ENCODE measurements around the gene AGMO. TPM values are rescaled to one million over a fixed set of nuclear protein-coding genes. Genes with fewer than 3 reads are reported as not detected.

The AGMO gene
- total and polyA plus RNA-seq, 9 donors, result 0.20 to 1.8 (median 0.25) TPM

DNA sequence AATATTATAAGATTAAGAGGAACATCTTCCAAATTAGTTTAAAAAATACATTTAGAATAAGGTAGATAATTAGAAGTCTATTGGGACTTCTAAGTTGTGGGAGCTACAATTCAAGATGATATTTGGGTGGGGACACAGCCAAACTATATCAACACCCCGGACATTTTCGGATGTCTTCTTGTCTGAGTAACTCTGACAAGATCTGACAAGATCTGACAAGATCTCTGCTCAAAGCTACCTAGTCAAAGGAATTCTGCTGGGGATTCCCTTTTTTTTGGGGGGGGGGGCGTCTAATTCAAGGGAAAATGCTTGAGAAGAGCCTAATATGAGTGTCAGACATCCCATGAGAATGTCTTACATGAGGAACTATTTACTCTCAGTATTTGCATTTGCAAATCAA, 5.2 kb upstream of the AGMO start:
- Histone ChIP-seq H3K36me3 (ENCODE audit: control insufficient read depth, insufficient read depth, low read length) (no peaks in the 10 kb centered on the region), H3K4me3 (ENCODE audit: low read length) (no peak overlapping the region), H3K27me3 (ENCODE audit: control insufficient read depth, insufficient read depth, low read length) (no peaks in the 10 kb centered on the region), H3K4me1 (ENCODE audit: control insufficient read depth, insufficient read depth, low read length) (no peaks in the 10 kb centered on the region), H3K27ac (ENCODE audit: low read length) (no peak overlapping the region), H3K9me3 (replicated peaks; ENCODE audit: control insufficient read depth, low read depth, low read length) (no peaks in the 10 kb centered on the region)
- WGBS (ENCODE audit: insufficient coverage), result no CpG with 5 or more reads among the region's 3 CpGs
- no peak for DNase-seq

- 95% methylated on average over 2 of the region's 5 CpGs for WGBS (ENCODE audit: insufficient coverage)
- no peak overlapping the region for H3K4me3 ChIP-seq (ENCODE audit: low read length)
- no peaks in the 10 kb centered on the region for H3K27me3 ChIP-seq (ENCODE audit: control insufficient read depth, insufficient read depth, low read length)
- DNase-seq, result no peak
- no peaks in the 10 kb centered on the region for H3K9me3 ChIP-seq (replicated peaks; ENCODE audit: control insufficient read depth, low read depth, low read length)
- H3K27ac ChIP-seq (ENCODE audit: low read length), result no peak overlapping the region
- H3K36me3 ChIP-seq (ENCODE audit: control insufficient read depth, insufficient read depth, low read length), result no peaks in the 10 kb centered on the region
- H3K4me1 ChIP-seq (ENCODE audit: control insufficient read depth, insufficient read depth, low read length), result no peaks in the 10 kb centered on the region
Observed at GRCh38 chr7:15566476-15566875, 4.7 kb upstream of the AGMO start.

DNA sequence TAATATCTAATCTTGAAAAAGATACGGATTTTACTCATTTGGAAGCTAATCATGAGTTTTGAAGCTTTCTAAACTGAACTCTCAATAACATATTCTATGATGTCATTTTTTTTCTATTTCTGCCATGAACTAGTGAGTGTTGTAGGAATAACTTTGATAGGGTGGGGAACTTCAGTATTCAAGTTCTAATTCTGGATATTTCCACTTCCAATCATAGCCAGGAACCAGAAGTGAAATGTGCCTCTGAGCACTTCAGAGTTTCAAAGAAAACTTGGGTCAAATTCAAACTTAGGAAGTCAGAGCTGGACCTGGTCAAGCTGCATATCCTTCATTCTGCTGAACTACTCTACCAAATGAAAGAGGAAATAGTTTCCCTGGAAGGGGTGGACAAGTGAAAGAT, 847 bp downstream of the AGMO start:
- no peak overlapping the region for H3K4me3 ChIP-seq (ENCODE audit: low read length)
- H3K4me1 ChIP-seq (ENCODE audit: control insufficient read depth, insufficient read depth, low read length), result no peaks in the 10 kb centered on the region
- peak; percentile 70 for DNase-seq
- no peaks in the 10 kb centered on the region for H3K27me3 ChIP-seq (ENCODE audit: control insufficient read depth, insufficient read depth, low read length)
- no CpG with 5 or more reads among the region's 1 CpG for WGBS (ENCODE audit: insufficient coverage)
- no peaks in the 10 kb centered on the region for H3K9me3 ChIP-seq (replicated peaks; ENCODE audit: control insufficient read depth, low read depth, low read length)
- no peak overlapping the region for H3K27ac ChIP-seq (ENCODE audit: low read length)
- no peaks in the 10 kb centered on the region for H3K36me3 ChIP-seq (ENCODE audit: control insufficient read depth, insufficient read depth, low read length)

DNA sequence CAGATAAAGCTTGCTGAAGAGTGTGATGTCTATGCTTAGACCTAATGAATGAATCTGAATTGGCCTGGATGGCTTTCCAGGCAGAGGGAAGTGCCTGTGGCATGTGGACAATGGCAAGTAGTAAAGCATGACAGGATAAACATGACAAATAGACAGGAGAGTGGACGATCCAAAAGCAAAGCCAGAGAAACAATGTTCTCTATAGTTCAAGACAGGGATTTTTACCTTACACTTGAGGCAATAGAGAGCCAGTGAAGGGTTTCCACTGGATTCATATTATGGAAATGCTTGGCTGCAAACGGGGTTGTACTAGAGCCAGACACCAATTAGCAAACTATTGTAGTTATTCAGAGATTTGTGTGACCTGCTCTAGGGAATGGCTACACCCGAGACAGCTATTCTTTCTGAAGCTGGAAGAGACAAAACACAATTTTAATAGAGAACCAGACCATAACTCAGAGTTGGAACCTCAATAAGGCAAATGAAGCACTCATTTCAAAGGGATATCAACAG, 2.3 kb downstream of the AGMO start:
- Histone ChIP-seq H3K27ac (ENCODE audit: low read length) (no peak overlapping the region), H3K36me3 (ENCODE audit: control insufficient read depth, insufficient read depth, low read length) (no peaks in the 10 kb centered on the region), H3K9me3 (replicated peaks; ENCODE audit: control insufficient read depth, low read depth, low read length) (no peaks in the 10 kb centered on the region), H3K4me1 (ENCODE audit: control insufficient read depth, insufficient read depth, low read length) (no peaks in the 10 kb centered on the region), H3K27me3 (ENCODE audit: control insufficient read depth, insufficient read depth, low read length) (no peaks in the 10 kb centered on the region), H3K4me3 (ENCODE audit: low read length) (no peak overlapping the region)
- WGBS (ENCODE audit: insufficient coverage), result no CpG with 5 or more reads among the region's 3 CpGs
- no peak for DNase-seq

DNA sequence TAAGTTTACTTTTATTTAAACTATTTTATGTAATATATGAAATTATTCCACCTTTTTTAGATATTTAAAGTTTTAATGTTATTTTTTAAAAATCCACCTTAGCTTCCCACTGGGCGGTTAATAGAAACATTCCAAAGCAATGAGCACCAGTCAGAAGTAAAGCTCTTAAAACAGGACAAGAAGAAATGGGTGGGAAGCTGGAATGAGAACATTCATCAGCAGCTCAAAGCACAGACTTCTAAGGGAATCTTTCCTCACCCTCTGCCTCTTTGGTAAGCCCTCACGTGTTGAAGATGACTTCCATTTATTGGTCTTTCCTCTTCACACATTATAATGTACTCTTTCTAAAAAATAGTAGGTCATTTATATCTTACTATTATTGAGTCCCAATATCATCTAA, 3.1 kb downstream of the AGMO start:
- H3K4me3 ChIP-seq (ENCODE audit: low read length), result no peak overlapping the region
- no CpG with 5 or more reads among the region's 2 CpGs for WGBS (ENCODE audit: insufficient coverage)

DNA sequence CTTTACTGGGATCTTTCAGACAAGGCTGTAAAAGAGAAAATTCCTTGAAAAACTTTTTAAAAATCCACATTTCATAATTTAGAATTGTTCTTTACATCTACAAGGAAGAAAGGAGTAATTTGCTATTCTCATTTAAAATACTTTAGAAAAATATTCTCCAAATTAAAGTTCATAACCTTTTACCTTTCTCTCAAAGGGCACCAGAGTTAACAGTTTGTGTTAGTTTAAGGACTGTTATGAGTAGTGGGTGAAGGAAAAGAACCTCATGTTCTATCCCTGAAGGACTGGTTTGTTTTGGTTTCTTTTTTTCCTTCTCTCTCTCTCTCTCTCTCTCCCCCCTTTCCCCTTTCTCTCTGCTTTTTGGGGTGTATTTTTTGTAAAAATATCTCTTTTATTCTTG, 4.1 kb downstream of the AGMO start:
- Histone ChIP-seq H3K4me3 (ENCODE audit: low read length) (no peak overlapping the region), H3K9me3 (replicated peaks; ENCODE audit: control insufficient read depth, low read depth, low read length) (no peaks in the 10 kb centered on the region), H3K27ac (ENCODE audit: low read length) (no peak overlapping the region), H3K36me3 (ENCODE audit: control insufficient read depth, insufficient read depth, low read length) (no peaks in the 10 kb centered on the region), H3K4me1 (ENCODE audit: control insufficient read depth, insufficient read depth, low read length) (no peaks in the 10 kb centered on the region), H3K27me3 (ENCODE audit: control insufficient read depth, insufficient read depth, low read length) (no peaks in the 10 kb centered on the region)
- DNase-seq, result no peak

More for the DNA sequence above, 3.1 kb downstream of the AGMO start:
- Histone ChIP-seq H3K27me3 (ENCODE audit: control insufficient read depth, insufficient read depth, low read length) (no peaks in the 10 kb centered on the region), H3K36me3 (ENCODE audit: control insufficient read depth, insufficient read depth, low read length) (no peaks in the 10 kb centered on the region), H3K27ac (ENCODE audit: low read length) (no peak overlapping the region), H3K4me1 (ENCODE audit: control insufficient read depth, insufficient read depth, low read length) (no peaks in the 10 kb centered on the region), H3K9me3 (replicated peaks; ENCODE audit: control insufficient read depth, low read depth, low read length) (no peaks in the 10 kb centered on the region)
- DNase-seq, result peak; percentile 40

- Histone ChIP-seq H3K27me3 (ENCODE audit: control insufficient read depth, insufficient read depth, low read length) (no peaks in the 10 kb centered on the region), H3K4me1 (ENCODE audit: control insufficient read depth, insufficient read depth, low read length) (no peaks in the 10 kb centered on the region), H3K36me3 (ENCODE audit: control insufficient read depth, insufficient read depth, low read length) (no peaks in the 10 kb centered on the region), H3K9me3 (replicated peaks; ENCODE audit: control insufficient read depth, low read depth, low read length) (no peaks in the 10 kb centered on the region), H3K27ac (ENCODE audit: low read length) (no peak overlapping the region), H3K4me3 (ENCODE audit: low read length) (no peak overlapping the region)
- 60% methylated on average over 5 of the region's 8 CpGs for whole genome bisulfite sequencing (ENCODE audit: insufficient coverage)
- DNase-seq, result peak; percentile 43
Observed at GRCh38 chr7:15557186-15557585, 4.6 kb downstream of the AGMO start.

- Histone ChIP-seq H3K27me3 (ENCODE audit: control insufficient read depth, insufficient read depth, low read length) (no peaks in the 10 kb centered on the region), H3K9me3 (replicated peaks; ENCODE audit: control insufficient read depth, low read depth, low read length) (no peaks in the 10 kb centered on the region), H3K27ac (ENCODE audit: low read length) (peak overlapping the region; percentile 8), H3K36me3 (ENCODE audit: control insufficient read depth, insufficient read depth, low read length) (no peaks in the 10 kb centered on the region), H3K4me3 (ENCODE audit: low read length) (no peak overlapping the region), H3K4me1 (ENCODE audit: control insufficient read depth, insufficient read depth, low read length) (no peaks in the 10 kb centered on the region)
- DNase-seq, result peak; percentile 64
- WGBS (ENCODE audit: insufficient coverage), result no CpG with 5 or more reads among the region's 4 CpGs
Observed at GRCh38 chr7:15556339-15557105, 5.3 kb downstream of the AGMO start.

DNA sequence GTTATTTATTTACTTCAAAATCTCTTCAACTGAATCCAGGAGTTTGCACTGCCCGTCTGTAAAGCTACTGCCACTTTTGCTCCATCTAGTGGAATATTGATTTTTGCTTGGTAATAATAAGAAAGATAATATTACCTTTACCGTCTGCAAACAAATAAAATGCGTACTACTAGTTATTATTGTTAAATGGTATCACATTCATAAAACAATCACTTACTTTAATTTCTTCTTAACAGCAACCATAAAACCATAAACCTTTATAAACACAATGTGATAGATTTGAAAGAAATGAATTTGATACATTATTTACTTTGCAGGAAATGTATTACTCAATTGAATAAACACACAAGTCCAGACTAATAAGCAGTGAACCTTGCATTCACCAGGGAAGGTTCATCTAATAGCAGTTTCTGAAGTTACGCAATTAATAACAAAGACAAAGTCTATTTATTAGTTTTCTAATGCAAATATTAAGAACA, 6.4 kb downstream of the AGMO start:
- Histone ChIP-seq H3K9me3 (replicated peaks; ENCODE audit: control insufficient read depth, low read depth, low read length) (no peaks in the 10 kb centered on the region), H3K36me3 (ENCODE audit: control insufficient read depth, insufficient read depth, low read length) (no peaks in the 10 kb centered on the region), H3K4me3 (ENCODE audit: low read length) (no peak overlapping the region), H3K4me1 (ENCODE audit: control insufficient read depth, insufficient read depth, low read length) (no peaks in the 10 kb centered on the region), H3K27me3 (ENCODE audit: control insufficient read depth, insufficient read depth, low read length) (no peaks in the 10 kb centered on the region), H3K27ac (ENCODE audit: low read length) (no peak overlapping the region)
- peak; percentile 85 for DNase-seq
- no CpG with 5 or more reads among the region's 4 CpGs for WGBS (ENCODE audit: insufficient coverage)

DNA sequence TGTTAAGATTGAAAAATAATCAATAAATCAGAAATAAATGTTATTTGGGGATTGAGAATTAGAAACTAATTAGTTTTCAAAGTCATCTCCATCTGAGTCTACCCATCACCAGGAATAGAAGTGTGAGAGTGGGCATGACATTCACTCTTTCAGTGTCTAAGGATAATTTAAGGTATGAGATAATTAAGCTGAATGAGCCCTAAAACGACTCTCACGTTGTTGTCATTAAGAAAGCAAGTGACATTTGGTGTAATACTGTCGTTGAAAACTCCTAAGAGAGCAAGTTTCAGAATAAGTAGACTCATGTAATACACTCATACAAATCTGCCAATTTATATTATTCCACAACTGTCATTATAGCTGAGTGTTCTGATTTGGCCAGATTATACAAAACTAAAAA, 7.1 kb downstream of the AGMO start:
- DNase-seq, result no peak
- H3K27ac ChIP-seq (ENCODE audit: low read length), result peak overlapping the region; percentile 4
- no peak overlapping the region for H3K4me3 ChIP-seq (ENCODE audit: low read length)
- no peaks in the 10 kb centered on the region for H3K4me1 ChIP-seq (ENCODE audit: control insufficient read depth, insufficient read depth, low read length)
- no peaks in the 10 kb centered on the region for H3K9me3 ChIP-seq (replicated peaks; ENCODE audit: control insufficient read depth, low read depth, low read length)
- H3K27me3 ChIP-seq (ENCODE audit: control insufficient read depth, insufficient read depth, low read length), result no peaks in the 10 kb centered on the region
- no CpG with 5 or more reads among the region's 3 CpGs for WGBS (ENCODE audit: insufficient coverage)
- no peaks in the 10 kb centered on the region for H3K36me3 ChIP-seq (ENCODE audit: control insufficient read depth, insufficient read depth, low read length)
